Measurements from ENCODE around the gene NHLRC2. TPM values are rescaled to one million over a fixed set of nuclear protein-coding genes. Genes with fewer than 3 reads are reported as not detected.
A peak's percentile ranks its signal among the peaks of the same experiment; 100 is the strongest.

NHLRC2 gene
- polyA plus RNA-seq, 3 donors = 2.8 to 6.9 (median 5.3) TPM

- H3K79me2 ChIP-seq (ENCODE audit: insufficient read depth, low read length) = no peaks in the 10 kb centered on the region
- intact Hi-C loops (cut with micrococcal nuclease) = loop anchor here in 1 of 2 donors (10.0 kb wide), 1 partner anchor 90 kb away; no protein-coding TSS in a partner anchor
- no peaks in the 10 kb centered on the region for H4K20me1 ChIP-seq (ENCODE audit: insufficient read depth, low read length)
- H3K27me3 ChIP-seq (ENCODE audit: control insufficient read depth in 2 of 2, insufficient read depth in 2 of 2, low read length in 2 of 2) = no peaks in the 10 kb centered on the region
- H3K9ac ChIP-seq (ENCODE audit: insufficient read depth, low read length, poor library complexity, severe bottlenecking) = no peak overlapping the region
- no peak overlapping the region for H3K4me3 Mint-ChIP-seq
- peaks cover 4 to 12% of the 10 kb centered on the region in 2 donors for H3K4me1 ChIP-seq (ENCODE audit: control insufficient read depth in 1 of 2, insufficient read depth in 2 of 2, low read length in 2 of 2)
- no peak overlapping the region for H2AFZ ChIP-seq (ENCODE audit: insufficient read depth, low read depth, low read length, poor library complexity, severe bottlenecking)
- H3K27ac ChIP-seq (ENCODE audit: low read depth in 1 of 2, low read length in 2 of 2) = no peak overlapping the region
- peaks cover 4 to 6% (median 5%) of the 10 kb centered on the region in 3 donors for H3K27me3 Mint-ChIP-seq (ENCODE audit: low read depth in 3 of 3)
- no peak for DNase-seq
- no peak for TF ChIP-seq CTCF (IDR thresholded peaks at IDR 0.05)
- H3K36me3 ChIP-seq (replicated peaks in 1 of 2; ENCODE audit: control insufficient read depth in 1 of 2, insufficient read depth in 2 of 2, low read length in 2 of 2) = no peaks in the 10 kb centered on the region
- peaks cover 18% of the 10 kb centered on the region for H3K4me1 Mint-ChIP-seq
- no peak overlapping the region for H3K27ac Mint-ChIP-seq
- peaks cover 20 to 37% (median 30%) of the 10 kb centered on the region in 7 donors for H3K9me3 Mint-ChIP-seq
- WGBS (ENCODE audit: insufficient coverage) = no CpG with 5 or more reads among the region's 1 CpG
- peak overlapping the region in 1 of 3 experiments; percentile 7 for H3K4me3 ChIP-seq (replicated peaks in 1 of 3; ENCODE audit: low read depth in 2 of 3, low read length in 3 of 3)
- H3K36me3 Mint-ChIP-seq = peaks cover 3 to 4% of the 10 kb centered on the region in 2 donors
- peaks cover 21 to 28% of the 10 kb centered on the region in 2 donors for H3K9me3 ChIP-seq (replicated peaks in 1 of 2; ENCODE audit: control insufficient read depth in 1 of 2, insufficient read depth in 1 of 2, low read length in 2 of 2)
- H3K4me2 ChIP-seq (replicated peaks; ENCODE audit: extremely low read depth, low read length, poor library complexity, severe bottlenecking) = no peak overlapping the region
Measured at GRCh38 chr10:113954409-113954808, 99.9 kb downstream of the NHLRC2 start.

GRCh38 chr10:113957013-113957412, 102.6 kb downstream of the NHLRC2 start:
- Histone ChIP-seq H3K36me3 (replicated peaks in 1 of 2; ENCODE audit: control insufficient read depth in 1 of 2, insufficient read depth in 2 of 2, low read length in 2 of 2) (no peaks in the 10 kb centered on the region), H3K79me2 (ENCODE audit: insufficient read depth, low read length) (no peaks in the 10 kb centered on the region), H3K4me2 (replicated peaks; ENCODE audit: extremely low read depth, low read length, poor library complexity, severe bottlenecking) (no peak overlapping the region), H3K9me3 (replicated peaks in 1 of 2; ENCODE audit: control insufficient read depth in 1 of 2, insufficient read depth in 1 of 2, low read length in 2 of 2) (peaks cover 21 to 28% of the 10 kb centered on the region in 2 donors), H4K20me1 (ENCODE audit: insufficient read depth, low read length) (no peaks in the 10 kb centered on the region), H3K4me1 (ENCODE audit: control insufficient read depth in 1 of 2, insufficient read depth in 2 of 2, low read length in 2 of 2) (peaks cover 11 to 20% of the 10 kb centered on the region in 2 donors), H3K4me3 (replicated peaks in 1 of 3; ENCODE audit: low read depth in 2 of 3, low read length in 3 of 3) (no peak overlapping the region), H3K27ac (ENCODE audit: low read depth in 1 of 2, low read length in 2 of 2) (no peak overlapping the region), H3K9ac (ENCODE audit: insufficient read depth, low read length, poor library complexity, severe bottlenecking) (no peak overlapping the region), H2AFZ (ENCODE audit: insufficient read depth, low read depth, low read length, poor library complexity, severe bottlenecking) (no peak overlapping the region), H3K27me3 (ENCODE audit: control insufficient read depth in 2 of 2, insufficient read depth in 2 of 2, low read length in 2 of 2) (no peaks in the 10 kb centered on the region)
- Mint-ChIP-seq H3K9me3 (peaks cover 20 to 37% (median 30%) of the 10 kb centered on the region in 7 donors), H3K4me3 (no peak overlapping the region), H3K4me1 (peaks cover 27% of the 10 kb centered on the region), H3K27ac (no peak overlapping the region), H3K27me3 (ENCODE audit: low read depth in 3 of 3) (peaks cover 2 to 4% (median 2%) of the 10 kb centered on the region in 3 donors), H3K36me3 (peaks cover 3 to 6% of the 10 kb centered on the region in 2 donors)
- intact Hi-C loops (cut with micrococcal nuclease) = loop anchor here in 1 of 2 donors (5.0 to 10.0 kb wide), 2 partner anchors 35 to 92 kb away; no protein-coding TSS in a partner anchor
- no peak for TF ChIP-seq CTCF (IDR thresholded peaks at IDR 0.05)
- WGBS (ENCODE audit: insufficient coverage) = 100% methylated on average over 5 of the region's 5 CpGs
- no peak for DNase-seq

Measured in CD14-positive monocyte (primary cell).